Measurements from ENCODE around the gene SPEG.
A peak's percentile ranks its signal among the peaks of the same experiment; 100 is the strongest.

SPEG gene

DNA sequence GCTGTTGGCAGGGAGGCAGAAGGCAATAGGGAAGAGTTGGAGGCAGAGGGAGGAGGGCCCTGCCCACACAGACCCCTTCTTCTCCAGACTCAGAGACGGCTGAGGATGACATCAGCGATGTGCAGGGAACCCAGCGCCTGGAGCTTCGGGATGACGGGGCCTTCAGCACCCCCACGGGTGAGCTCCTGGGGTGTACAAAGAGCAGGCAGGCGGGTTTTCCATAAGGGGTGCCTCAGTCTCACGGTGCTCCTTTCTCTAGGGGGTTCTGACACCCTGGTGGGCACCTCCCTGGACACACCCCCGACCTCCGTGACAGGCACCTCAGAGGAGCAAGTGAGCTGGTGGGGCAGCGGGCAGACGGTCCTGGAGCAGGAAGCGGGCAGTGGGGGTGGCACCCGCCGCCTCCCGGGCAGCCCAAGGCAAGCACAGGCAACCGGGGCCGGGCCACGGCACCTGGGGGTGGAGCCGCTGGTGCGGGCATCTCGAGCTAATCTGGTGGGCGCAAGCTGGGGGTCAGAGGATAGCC is 10.0 kb downstream of the SPEG start:
- no peak for DNase-seq

DNA sequence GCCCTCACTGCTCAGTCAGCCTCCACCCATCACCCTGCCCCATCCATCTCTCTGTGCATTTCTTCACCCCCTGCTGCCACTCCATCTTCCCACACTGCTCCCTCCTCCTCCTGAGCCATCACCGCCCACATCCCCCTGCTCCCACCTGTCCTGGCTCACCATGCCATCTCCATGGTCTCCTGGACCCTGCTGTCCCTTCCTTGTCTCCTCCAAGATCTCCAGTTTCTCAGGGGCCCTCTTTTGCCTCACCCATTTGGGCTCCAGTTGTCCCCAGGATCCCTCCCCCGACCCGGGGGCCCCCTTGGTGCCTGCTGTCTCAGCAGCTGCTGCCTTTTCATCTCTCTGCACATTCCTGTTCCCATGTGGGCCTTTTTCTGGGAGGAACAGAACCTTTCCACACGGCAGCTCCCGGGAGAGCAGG is 10.6 kb downstream of the SPEG start:
- no peak for DNase-seq

DNA sequence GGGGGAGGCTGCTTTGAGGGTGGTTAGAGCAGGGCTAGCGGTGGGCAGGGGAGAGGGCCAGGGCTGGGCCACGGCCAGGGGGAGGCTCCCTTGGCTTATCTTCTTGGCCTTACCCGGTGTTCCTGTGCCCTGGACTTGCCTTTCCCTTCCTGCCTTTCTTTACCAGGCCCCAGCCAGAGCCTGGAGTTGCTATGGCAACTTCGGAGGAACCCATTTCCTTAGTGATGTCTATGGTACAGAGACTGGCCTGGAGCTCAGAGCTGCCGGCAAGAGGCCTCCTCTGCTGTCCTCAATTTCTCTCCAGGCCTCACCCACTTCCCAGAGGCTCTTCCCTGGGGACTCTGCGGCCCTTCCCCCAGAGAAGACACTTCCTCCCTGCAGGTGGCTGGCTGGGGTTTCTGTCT is 11.5 kb downstream of the SPEG start:
- no peak for DNase-seq

DNA sequence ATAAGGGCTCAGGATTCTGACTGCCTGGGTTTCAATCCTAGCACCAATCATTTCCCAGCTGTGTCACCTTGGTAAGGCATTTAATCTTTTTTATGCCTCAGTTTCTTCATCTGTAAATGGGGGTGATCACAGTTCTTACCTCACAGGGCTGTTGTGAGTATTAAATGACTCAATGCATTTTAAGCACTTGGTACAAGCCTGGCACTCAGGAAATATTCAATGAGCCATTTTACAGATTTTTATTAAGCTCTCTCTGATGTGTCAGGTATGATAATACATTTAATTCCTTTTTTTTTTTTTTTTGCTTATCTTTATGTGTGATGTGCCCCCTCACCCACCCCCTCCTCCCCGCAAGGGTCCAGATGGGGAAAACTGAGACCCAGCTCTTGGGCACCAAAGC is 12.0 kb downstream of the SPEG start:
- no peak for DNase-seq

DNA sequence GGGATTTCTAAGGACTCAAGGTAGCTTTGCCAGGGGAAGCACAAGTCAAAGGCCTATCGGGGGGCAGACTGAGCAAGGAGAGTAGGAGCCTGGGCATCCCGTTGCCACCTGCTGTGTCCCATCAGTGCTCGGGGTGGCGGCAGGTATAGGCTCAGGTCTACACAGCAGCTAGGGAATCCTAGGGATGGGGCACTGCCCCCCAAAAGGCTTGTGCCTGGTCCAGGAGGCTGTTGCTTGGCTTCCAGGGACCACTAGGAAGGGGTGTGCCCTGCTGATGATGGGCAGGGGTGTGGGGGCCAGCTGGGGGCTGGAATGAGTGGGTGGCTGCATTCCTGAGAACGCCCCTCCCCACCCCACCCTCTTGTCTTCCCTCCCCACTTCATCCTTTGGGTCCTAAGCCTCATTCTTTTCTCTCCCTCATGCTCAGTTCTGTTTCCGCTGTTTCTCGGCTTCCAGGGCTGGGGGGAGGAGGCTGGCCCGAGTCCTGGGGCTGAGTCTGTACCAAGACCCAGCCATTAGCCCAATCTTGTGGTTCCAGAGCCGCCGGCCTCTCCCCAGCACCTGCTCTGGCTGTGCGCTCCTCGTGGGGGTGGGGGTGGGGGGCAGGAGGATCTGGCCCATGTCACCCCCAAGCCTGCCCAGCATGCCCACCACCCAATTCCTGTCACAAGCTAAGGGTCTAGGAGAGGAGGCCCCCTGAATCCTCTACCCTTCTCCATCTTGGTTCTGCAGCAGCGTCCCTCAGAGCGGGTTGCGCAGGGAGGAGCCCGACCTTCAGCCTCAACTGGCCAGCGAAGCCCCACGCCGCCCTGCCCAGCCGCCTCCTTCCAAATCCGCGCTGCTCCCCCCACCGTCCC is 12.8 kb downstream of the SPEG start:
- no peak for DNase-seq

DNA sequence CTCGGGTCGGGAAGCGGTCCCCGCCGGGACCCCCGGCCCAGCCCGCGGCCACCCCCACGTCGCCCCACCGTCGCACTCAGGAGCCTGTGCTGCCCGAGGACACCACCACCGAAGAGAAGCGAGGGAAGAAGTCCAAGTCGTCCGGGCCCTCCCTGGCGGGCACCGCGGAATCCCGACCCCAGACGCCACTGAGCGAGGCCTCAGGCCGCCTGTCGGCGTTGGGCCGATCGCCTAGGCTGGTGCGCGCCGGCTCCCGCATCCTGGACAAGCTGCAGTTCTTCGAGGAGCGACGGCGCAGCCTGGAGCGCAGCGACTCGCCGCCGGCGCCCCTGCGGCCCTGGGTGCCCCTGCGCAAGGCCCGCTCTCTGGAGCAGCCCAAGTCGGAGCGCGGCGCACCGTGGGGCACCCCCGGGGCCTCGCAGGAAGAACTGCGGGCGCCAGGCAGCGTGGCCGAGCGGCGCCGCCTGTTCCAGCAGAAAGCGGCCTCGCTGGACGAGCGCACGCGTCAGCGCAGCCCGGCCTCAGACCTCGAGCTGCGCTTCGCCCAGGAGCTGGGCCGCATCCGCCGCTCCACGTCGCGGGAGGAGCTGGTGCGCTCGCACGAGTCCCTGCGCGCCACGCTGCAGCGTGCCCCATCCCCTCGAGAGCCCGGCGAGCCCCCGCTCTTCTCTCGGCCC is 13.6 kb downstream of the SPEG start:
- no peak for DNase-seq

DNA sequence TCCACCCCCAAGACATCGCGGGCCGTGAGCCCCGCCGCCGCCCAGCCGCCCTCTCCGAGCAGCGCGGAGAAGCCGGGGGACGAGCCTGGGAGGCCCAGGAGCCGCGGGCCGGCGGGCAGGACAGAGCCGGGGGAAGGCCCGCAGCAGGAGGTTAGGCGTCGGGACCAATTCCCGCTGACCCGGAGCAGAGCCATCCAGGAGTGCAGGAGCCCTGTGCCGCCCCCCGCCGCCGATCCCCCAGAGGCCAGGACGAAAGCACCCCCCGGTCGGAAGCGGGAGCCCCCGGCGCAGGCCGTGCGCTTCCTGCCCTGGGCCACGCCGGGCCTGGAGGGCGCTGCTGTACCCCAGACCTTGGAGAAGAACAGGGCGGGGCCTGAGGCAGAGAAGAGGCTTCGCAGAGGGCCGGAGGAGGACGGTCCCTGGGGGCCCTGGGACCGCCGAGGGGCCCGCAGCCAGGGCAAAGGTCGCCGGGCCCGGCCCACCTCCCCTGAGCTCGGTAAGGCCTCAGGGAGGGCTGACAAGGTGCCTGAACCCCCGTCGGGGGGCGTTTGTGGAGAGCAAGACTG is 14.2 kb downstream of the SPEG start:
- no peak for DNase-seq

DNA sequence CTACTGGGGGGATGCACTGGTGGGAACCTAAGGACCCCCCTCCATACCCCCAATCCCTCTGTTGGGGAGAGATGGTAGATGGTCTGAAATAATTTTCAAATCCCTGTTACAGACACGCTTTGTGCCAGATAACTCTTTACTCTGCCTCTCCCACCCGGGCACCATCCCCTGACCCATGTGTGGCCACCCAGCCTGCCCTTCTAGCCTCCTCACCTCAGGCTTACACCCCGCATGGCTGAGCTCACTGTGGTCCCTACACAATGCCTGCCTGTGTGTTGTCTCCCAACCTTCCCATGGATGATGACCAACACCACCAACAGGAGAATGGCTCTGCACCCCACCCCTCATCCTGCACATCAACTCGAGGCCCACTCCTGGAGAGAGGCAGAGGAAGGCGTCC is 15.0 kb downstream of the SPEG start:
- DNase-seq = no peak

DNA sequence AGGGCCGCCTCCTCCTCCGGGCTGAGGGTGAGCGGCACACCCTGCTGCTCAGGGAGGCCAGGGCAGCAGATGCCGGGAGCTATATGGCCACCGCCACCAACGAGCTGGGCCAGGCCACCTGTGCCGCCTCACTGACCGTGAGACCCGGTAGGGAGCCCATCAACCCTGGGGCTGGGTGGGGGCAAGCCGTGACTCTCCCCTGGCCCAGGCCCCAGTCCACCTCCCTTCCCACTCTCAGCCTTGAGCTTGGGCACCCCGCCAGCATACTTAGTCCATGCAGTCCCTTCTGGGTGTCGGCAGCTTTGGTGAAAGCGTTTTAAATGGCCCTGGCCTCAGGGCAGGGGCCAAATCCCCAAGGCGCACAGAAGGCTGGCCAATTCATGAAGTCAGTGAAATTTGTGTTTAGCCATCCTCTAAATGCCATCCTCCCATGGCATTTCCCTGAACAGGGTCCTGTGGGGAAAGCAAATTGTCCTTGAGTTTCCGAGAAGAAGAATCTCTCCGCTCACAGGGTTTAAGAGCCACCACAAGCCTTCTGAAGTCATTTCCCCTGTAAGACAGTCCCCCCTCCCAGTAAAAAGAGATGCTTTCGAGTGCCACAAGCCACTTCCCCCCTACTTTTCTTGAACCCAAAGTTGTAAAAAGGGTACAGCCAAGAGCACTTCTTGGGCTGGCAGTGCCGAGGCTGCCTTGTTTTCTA is 17.2 kb downstream of the SPEG start:
- no peak for DNase-seq

DNA sequence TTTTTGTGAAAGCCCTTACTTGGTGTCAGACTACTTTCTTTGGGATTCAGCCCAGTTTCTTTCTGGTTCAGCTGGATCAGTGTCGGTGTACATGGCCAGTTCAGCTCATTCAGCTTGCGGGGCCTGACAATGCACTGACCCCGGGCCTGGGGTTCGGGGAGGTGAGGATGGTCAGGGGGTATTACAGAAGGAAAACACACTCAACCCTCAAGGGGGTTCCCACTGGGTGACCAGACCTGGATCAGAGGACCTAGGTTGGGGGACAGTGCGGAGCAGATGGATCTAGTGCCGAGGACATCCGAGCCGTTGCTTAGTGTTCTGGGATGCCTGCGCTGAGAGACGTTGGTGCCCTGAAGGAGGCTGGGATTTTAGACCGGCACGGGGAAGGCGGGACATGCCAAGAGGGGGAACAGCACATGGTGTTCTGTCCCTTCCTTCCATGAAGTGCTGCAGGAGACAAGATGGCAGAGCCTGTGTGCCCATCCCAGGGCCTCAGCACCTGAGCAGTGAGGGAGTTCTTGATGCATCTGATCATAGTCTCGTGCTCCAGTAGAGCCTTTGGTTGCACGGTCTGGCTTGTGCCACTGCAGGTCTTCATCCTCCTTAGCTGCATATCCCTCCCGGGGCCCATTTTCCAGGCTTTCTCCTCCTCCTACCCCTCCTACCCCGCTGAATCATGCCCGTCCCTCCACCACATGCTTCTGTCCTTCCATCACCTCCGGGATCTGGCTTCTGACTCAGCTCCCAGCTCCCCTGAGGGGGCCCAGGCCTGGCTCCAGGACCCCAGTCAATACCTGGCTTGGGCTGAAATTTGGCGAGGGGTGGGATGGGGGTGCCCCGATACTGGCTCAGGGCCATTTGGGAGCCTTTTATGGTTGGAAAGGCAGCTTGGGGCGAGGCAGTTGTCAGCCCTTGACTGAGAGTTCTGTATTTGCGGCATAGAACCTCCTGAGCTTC is 18.0 kb downstream of the SPEG start:
- DNase-seq = peak; percentile 85

DNA sequence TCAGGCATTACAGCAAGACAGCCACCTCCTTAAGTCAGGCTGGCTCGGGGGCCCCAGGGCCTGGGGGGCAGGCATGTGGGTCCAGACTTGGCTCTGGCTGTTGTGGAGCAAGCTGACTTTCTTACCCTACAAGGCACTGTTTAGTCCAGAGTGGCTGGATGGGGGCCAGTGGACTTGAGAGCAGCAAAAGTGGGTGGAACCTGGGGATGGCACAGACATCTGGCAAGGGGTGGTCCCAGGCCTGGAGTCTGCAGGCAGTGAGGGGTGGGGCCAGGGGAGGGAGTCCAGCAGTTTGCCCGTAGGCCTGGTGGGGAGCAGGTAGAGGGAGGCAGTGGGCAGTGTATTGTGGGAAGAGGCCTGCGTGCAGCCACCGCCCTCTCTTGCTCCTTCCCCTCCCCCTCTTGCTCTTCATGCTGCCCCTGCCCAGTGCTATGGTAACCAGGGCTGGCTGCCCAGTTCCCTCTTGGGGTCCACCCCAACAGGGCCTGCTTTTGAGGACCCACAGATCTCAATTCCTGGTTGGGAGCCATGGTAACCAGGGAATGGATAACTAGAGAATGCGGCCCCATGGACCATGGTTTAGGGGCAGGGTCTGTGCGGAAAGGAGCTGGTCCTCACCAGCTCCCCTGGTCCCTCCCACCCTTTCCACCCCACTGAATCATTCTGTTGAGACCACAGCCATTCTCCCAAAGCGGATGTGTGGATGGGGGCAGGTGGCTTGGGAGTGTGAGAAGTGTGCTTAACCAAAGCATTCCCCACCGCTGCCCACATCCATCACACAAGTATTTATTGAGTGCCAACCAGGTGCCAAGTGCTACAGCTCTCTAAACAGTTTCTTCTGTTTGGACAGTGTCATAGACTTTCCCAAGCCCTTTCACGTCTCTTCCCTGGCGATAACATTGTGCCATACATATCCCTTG is 19.3 kb downstream of the SPEG start:
- no peak for DNase-seq

DNA sequence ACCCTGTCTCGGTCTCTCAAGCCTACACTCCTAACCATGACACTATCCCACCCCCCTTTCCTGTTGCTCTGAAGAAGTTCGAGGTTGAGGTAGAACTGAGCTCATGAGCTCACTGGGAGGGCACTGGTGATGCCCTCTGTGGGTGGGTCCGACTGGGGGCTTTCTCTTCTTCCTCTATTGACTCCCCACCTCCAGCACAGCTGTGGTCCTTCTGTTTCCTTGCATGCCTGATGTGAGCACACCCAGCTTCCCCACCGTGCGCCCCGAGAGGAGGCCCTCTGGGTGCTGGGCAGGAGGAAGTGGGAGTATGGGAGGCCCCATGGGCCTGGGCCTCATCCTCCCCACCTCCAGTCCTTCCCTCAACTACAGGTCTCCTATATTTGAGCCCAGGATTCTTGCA is 20.9 kb downstream of the SPEG start:
- no peak for DNase-seq

DNA sequence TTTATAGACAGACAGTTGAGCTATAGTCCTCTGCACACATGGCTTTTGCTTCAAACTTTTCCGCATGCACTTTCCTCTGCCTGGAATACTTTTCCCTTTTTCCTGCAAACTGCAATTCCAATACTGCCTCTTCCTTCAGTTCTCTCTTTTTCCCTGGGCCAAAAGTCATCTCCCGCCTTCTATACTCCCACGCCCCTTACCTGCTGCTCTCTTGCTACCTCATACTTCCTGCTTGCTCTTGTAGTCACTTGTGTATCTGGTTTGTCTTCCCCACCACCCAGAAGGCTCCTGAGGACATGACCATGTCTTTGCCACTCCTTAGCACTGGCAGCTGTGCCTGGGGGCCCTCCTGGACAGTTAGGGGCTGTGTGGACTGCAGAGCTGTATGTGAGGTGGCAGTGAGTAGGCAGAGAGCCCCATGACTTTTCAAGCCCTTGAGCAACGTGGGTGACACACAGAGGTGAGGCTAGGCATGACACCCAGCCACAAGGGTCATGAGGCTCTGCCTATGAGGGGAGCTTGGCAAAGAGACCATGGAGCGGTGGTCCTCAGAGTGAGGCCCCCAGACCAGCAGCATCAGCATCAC is 23.2 kb downstream of the SPEG start:
- no peak for DNase-seq

DNA sequence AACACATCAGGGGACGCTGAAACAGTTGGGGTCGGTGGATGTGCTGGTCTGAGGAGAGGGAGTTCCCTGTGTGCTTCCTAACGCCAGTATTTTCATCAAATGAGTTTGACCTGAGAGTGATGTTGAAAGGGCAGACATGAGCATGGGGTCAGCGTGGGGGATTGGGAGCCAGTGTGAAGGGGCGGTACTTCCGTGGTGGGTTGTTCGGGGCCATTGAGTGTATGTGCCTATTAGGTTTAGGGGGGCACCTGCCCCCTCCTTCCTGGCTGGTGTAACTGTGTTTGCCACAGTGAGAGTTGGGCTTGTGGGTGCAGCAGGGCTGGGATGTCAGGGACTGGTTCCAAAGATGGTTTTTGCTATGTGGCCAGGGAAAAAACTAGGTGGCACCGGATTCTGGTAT is 24.4 kb downstream of the SPEG start:
- no peak for DNase-seq

DNA sequence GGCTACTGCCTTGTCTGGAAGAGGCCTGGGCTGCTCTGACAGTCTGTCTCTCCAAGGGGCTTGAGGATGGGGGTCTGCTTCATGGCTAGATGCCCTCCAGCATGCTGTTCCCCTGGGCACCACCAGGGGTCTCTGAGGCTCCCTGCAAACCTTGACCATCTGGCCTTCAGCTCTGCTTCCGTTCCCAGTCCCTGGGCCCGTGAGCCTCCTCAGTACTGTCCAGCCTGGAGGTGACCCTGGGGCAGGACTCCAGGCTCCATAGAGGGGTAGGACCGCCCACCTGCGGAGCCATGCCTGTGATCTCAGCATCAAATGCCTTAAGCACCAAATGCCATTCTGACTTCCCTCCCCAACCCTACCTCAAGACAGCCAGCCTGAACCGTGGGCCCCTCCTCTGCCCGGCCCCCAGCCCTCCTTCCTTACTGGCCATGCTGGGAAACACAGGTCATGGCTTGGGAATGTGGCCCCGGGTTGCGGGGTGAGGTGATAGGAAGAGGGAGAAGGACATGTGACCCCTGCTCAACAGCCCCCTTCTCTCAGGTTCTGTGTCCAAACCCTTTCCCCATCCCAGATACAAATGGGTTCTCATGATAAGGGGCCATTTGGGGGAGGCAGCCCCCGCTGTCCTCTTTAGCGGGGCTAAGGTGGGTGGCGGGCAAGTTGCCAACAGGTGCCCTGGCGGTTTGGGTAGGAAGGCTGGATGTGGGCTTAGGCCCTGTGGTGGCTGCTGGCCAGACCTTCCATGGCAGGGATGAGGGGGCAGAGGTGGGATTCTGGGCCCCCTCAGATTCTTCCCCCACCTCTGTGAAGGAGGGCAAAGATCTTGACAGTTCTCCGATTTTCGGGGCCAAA is 25.0 kb downstream of the SPEG start:
- DNase-seq = peak; percentile 24

DNA sequence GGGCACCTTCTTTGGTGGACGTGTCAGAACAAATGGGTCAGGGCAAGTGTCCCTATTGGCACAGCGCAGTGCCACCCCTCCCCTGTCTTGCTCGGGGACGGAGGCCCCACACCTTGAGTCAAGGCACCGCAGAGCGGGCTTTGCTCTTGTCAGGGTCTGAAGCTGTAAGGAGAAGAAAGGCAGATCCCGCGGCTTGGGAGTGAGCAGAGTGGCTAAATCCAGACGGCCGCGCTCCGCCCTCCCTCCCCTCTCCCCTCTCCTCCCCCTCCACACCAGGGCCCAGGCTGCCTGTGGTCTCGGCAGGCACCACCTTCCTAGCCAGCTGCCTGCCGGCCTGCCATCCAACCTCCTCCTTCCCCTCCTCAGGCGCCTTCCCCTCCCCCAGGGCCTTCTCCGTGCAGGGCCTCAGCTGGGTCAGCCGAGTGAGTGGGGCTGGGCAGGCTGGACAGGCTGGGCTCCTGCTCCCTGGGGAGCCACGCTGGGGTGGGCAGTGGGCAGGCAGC is 25.8 kb downstream of the SPEG start:
- DNase-seq = no peak

DNA sequence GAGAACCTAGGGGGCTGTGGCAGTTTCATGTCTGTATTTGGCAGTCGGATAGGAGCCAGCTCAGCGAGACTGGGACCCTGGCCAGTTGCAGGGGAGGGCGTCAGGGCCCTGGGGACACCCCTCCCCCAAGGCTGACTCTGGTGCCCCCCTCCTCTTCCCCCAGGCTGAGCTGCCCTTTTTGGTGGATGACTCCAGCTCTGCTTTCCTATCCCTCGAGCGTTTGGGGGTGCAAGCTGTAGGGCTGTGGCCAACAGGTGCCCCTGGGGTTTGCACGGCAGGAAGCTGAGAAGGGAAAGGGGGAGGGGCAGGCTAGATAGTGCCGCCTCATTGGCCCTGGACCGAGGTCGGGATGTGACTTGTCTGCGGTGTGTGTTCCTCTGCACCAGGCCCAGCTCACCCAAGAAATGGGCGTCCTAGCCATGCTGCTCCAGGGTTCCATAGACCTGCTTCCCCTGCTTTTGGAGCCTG is 26.4 kb downstream of the SPEG start:
- no peak for DNase-seq

DNA sequence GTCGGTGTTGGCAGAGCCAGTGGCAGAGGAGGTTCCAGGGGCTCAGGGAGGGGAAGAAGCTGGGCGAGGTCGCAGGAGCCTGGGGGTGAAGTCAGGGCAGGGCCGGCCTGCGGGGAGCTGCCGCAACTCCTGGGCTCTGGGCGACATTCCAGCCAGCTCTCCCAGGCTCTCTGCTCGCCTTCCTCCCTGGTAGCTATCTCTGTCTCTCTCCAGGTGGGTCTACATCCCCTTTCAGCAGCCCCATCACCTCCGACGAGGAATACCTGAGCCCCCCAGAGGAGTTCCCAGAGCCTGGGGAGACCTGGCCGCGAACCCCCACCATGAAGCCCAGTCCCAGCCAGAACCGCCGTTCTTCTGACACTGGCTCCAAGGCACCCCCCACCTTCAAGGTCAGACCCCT is 27.0 kb downstream of the SPEG start:
- no peak for DNase-seq

DNA sequence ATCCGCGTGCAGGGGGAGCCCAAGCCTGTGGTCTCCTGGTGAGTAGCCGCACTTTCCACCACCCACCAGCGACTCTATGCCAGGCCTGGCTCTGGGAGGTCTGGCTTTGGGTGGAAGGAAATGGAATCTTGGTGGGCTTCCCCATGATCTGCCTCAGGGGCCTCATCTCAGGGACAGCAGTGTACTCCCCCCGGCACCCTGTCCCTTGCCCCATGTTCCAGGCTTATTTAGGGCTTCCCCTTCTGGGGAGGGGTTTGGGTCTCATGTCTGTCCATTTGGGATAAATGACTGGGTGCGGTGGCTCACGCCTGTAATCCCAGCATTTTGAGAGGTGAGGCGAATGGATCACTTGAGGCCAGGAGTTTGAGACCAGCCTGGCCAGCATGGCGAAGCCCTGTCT is 27.7 kb downstream of the SPEG start:
- no peak for DNase-seq
